ENCODE results near the gene PLCD4.

The PLCD4 gene

GRCh38 chr2:218671654-218672566 is 64.2 kb downstream of the PLCD4 start, which contains the start of the genes RNF25 and STK36:
TSS of gene RNF25 (minus strand) at chr2:218672002. CDS start at chr2:218671970, 32 bp downstream.
TSS of gene STK36 (plus strand) at chr2:218672086. CDS start at chr2:218672830, 744 bp downstream.
- DNase-seq = peak; percentile 15

GRCh38 chr2:218679119-218679518 is 71.4 kb downstream of the PLCD4 start:
- DNase-seq = no peak

DNA sequence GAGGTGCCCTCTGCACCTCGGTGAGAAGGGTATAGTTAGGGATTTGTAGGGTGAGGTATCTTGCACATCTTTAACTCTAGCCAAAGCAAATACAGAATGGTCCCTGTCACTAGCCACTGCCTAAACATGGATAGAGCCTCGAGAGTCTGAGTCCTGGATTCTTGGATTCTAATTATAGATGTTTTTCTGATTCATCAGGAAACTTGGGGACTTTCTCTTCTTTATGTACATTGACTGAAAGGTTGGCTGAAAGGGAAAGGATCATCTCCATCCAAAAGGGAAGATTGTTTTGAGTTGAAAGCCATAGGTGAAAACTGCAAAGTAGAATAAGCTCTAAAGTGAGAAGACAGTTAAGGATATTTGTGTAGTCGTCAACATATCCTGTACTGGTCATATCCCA is 72.4 kb downstream of the PLCD4 start:
- no peak for DNase-seq
